RPMI7951 (cell line): Measurements from ENCODE around the gene UQCR11. TPM values are rescaled to one million over a fixed set of nuclear protein-coding genes. Genes with fewer than 3 reads are reported as not detected.

Experiments used
- DNase-seq: peaks from one replicate; pipeline ENCODE4 v3.0.0-alpha.2; 2012; ENCODE audit warnings: low read depth
- total RNA-seq: library from RNA; depleted of rRNA; stranded (reverse); fragments of >200 nt; shearing (Covaris generic); gene quantifications from 2 replicates; pipeline ENCODE4 v1.2.3, GENCODE V29; 2014

UQCR11 gene
- total RNA-seq, 1 experiment from 2014 or later: 144 TPM

- no peak for DNase-seq
Measured at GRCh38 chr19:1636325-1637236, 31.3 kb upstream of the UQCR11 start.

- no peak for DNase-seq
Measured at GRCh38 chr19:1634938-1635243, 29.6 kb upstream of the UQCR11 start.

- DNase-seq: no peak
Measured at GRCh38 chr19:1634242-1634937, 29.1 kb upstream of the UQCR11 start.

GRCh38 chr19:1633269-1633826 lies 28.1 kb upstream of the UQCR11 start:
- DNase-seq: no peak

- no peak for DNase-seq
Measured at GRCh38 chr19:1632462-1633268, 27.4 kb upstream of the UQCR11 start.

- DNase-seq: no peak
Measured at GRCh38 chr19:1631557-1632100, 26.4 kb upstream of the UQCR11 start.

GRCh38 chr19:1630811-1631210 lies 25.5 kb upstream of the UQCR11 start:
- no peak for DNase-seq

- DNase-seq: no peak
Measured at GRCh38 chr19:1630012-1630411, 24.8 kb upstream of the UQCR11 start.

GRCh38 chr19:1629256-1629808 lies 24.1 kb upstream of the UQCR11 start:
- DNase-seq: no peak

- DNase-seq: no peak
Measured at GRCh38 chr19:1627194-1627593, 21.9 kb upstream of the UQCR11 start.

- DNase-seq: no peak
Measured at GRCh38 chr19:1626417-1627010, 21.3 kb upstream of the UQCR11 start.

- DNase-seq: peak; percentile 28
Measured at GRCh38 chr19:1624458-1624857, 19.2 kb upstream of the UQCR11 start.

- DNase-seq: no peak
Measured at GRCh38 chr19:1622541-1622940, 17.3 kb upstream of the UQCR11 start.

GRCh38 chr19:1622007-1622406 lies 16.7 kb upstream of the UQCR11 start:
- no peak for DNase-seq

GRCh38 chr19:1621574-1621973 lies 16.3 kb upstream of the UQCR11 start:
- DNase-seq: no peak

- no peak for DNase-seq
Measured at GRCh38 chr19:1621021-1621420, 15.8 kb upstream of the UQCR11 start.

- no peak for DNase-seq
Measured at GRCh38 chr19:1620502-1620901, 15.2 kb upstream of the UQCR11 start.

GRCh38 chr19:1619703-1620102 lies 14.4 kb upstream of the UQCR11 start:
- DNase-seq: no peak

- DNase-seq: no peak
Measured at GRCh38 chr19:1619094-1619439, 13.8 kb upstream of the UQCR11 start.

GRCh38 chr19:1618157-1619093 lies 13.2 kb upstream of the UQCR11 start:
- peak; percentile 11 for DNase-seq
